HG02759 (cell line): Measurements from ENCODE around the gene STN1.

Experiments used
- ATAC-seq: cut with Tn5 transposase; IDR thresholded peaks from one replicate; pipeline ENCODE4 v1.9.1; 2021; ENCODE audit warnings: mild to moderate bottlenecking, moderate library complexity; ENCODE audit not compliant: unreplicated experiment

Gene STN1

DNA sequence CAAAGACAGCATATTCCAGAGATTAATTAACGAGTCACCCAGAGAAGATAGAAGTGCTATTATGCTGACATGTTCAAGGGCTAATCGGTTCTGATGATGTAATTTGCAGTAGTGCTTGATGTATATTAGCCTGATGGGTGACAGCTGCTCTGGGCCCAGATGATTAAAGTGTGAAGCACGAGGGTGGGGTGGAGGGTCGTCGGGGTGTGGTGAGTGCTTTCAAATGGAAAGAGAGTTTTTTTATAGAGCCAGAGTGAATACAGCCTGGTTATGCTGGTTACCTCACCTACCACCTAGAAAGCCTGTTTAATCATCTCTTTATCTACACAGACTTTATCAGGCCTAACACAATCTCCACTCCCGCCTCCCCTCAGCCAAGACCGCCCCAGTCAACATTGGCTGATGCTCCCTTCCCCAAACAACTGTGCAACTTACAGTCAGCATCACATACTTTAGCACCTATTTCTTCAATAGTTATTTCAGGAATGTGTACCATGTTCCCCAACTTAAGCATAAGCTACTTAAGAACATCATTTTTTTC is 11.5 kb upstream of the STN1 start:
- ATAC-seq: no peak

DNA sequence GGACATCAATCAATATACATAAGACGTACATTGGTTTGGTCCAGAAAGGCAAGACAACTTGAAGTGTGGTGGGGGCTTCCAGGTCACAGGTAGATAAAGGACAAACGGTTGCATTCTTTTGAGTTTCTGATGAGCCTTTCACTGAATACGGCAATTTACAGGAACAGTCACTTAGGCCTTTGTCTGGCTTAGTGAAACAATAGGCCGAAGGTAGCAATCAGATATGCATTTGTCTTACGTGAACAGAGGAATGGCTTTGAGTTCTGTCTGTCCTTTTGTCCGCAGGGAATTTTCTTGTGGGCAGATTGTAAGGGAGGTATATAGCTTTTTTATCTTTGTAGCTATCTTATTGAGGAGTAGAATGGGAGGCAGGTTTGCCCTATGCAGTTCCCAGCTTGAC is 10.8 kb upstream of the STN1 start:
- ATAC-seq: no peak

DNA sequence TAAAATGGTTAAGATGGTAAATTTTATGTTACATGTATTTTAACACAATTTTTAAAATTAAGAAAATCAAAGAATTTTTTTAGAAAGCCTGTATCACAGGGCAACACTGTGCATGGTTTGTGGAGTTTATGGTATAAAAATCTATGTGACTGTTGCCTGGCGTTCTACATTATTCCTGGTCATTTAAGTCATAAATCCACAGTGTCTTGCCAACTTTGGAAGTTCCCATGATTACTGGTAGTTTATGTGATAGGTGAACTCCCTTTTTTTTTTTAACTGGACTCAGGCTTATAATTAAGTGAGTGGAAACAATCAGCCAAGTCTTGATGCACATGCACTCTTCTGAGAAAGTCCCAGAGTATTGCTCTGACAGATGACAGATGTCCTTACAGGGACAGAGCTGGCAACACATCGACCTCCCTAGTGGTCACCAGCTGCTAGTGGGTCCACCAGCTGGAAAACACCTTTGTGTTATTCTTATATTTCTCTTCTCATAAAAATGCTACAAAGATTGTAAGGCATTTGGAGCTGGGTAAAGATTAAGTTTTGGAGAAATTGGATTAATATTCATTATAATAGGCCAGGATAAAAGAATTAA is 8.8 kb upstream of the STN1 start:
- ATAC-seq: no peak

DNA sequence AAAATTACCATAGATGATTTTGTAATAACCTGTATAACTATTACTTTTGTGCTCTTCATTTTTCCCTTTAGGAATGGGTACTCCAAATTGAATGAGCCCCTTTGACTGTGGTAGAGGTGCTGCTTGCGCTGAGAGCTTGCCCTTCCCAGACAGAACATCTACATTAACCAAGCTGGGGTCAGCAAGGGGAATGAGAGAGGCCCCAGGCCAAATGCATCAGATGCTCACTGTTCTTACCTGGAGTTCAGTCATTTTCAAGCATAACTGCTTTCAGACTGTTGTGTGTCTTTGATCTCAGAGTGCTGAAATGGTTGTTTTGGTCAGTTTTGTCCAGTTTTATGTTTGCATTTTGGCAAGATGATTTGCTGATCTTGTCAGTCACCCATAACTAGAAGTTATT is 7.6 kb upstream of the STN1 start:
- ATAC-seq: no peak

DNA sequence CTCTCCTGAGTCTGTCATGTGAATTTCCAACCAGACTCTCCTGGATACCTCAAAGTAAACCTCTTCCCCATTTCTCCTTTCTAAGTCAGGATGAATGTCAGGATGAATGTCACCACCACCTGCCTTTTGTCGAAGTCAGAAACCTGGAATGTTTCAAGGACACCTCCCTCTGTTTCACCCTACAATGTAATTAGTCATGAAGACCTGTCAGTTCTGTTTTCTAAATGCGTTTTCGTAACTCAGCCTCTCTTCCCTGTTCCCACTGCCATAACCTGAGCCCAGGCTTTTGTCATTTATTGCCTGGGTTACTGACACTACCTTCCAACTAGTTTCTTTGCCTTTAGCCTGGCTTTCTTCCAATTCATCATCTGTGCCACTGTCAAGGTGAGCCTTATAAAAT is 5.5 kb upstream of the STN1 start:
- no peak for ATAC-seq

DNA sequence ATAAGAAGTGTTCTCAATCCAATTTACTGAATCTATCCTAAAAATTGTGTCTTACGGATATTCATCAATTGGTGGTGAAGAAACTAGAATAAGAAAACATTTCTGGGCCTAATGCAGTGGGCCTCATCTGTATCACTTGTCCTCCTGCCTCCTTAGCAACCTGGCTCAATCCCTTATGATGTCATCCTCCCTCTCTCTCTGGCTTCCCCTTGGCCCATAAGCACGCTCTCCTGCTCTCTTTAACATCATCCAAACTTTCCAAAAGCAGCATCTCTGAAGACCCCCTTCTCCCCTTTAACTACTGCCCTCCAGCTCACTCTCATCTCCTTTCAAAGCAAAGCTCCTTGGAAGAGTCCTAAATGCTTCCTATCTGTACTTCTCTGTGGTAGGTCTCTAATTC is 4.7 kb upstream of the STN1 start:
- ATAC-seq: no peak

DNA sequence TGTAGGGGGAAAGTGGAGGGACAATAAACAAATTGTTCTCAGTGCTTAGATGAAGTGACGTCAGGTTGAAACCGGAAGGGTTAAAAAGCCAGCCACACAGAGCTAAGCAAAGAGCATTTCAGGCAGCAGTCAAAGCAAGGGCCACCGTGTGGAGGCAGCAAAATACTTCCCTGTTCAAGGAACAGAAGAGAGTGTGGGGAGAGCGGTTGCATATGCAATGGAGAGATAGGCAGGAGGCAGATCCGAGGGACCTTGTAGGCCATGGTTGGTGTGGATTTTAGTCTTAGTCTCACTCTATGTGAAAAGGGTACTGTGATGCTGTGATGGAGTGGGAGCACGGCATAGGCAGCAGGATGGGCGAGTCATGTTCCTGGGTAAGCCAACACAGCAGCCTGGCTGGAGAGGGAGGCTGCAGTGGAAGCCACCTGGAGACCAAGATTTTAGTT is 3.8 kb upstream of the STN1 start:
- no peak for ATAC-seq

DNA sequence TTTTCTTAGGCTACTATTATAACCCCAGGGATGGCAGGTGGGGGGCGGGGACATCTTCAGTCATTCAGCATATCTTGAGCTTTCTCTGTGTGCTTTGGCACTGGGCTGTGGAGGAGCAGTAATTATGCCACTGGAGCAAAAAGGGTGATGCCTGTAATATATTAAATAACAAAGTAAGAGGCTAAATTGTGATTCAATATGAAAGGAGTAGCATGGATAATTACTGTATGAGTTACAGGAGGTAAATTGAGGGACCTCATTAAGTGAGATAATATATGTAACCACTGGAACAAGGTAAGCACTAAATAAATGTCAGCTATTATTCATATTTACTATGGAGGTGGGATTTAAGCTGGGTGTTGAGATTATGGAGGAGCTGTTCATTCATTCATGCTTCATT is 3.3 kb upstream of the STN1 start:
- ATAC-seq: no peak

DNA sequence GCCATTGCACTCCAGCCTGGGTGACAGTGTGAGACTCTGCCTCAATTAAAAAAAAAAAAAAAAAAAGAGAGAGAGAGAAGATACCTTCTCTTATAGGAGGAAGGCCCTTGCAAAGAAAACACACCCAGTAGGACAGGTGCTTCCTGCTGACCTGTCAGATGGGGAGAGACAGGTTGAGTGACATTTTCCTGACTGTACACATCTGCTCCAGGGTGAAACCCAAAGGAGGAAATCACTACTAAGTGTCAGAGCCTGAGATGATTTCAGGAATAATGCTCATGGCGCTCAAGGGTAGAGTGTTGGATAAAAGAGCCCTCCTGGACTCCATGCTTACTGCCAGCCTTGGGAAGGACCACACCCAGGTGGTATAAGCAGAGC is 1.7 kb upstream of the STN1 start:
- no peak for ATAC-seq

DNA sequence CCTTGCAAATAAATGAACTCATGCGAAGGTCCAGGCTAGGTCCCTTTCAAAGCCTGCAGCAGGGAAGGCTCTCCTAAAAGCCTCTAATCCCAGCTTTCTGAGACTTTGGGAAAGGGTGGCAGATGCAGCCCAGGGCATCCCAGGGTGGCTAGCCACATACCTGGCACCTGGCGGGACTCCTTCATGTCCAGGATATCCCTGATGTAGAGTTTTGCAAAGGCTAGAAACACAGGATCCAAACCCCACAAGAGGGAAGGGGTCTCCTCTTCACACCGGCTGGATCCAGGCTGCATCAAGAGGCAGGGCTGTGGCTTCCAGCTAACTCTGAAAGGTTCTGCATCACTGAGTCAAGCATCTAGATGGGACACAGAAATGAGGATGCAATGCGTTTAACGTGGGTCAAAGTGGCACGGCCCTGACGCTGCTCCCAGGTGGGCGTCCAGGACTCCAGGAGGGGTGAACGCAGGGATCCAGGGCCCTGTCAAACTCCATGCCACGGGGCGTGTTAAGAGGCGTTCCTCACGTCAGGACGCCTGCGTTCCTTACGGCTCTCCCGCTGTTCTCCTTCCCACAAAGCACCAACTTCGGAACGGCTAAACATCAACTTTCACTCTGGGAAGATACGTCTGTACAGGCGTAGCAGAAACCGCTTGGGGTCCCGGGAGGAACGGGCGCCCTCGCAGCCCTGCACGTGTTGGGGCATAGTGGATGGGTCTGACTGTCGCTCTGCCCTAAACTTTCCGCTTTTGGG is 507 bp downstream of the STN1 start:
- ATAC-seq: peak; percentile 12

DNA sequence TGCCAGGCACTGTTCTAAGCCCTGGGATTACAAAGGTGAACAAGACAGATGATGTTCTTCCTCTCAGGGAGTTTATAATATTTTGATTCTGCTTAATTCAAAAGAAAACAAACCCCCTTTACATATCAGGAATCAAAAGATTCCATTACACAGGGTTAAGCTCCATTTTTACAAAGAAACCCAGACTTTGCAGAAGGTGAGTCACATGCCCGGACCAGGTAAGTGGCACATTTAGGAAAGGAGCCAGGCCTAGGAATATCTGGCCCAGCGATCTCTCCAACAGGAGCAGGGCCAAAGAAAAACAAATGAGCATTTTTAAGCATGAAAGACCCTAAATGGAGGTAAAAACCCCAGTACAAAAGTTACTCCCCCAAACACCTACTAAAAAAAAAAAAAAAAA is 1.1 kb downstream of the STN1 start:
- no peak for ATAC-seq

DNA sequence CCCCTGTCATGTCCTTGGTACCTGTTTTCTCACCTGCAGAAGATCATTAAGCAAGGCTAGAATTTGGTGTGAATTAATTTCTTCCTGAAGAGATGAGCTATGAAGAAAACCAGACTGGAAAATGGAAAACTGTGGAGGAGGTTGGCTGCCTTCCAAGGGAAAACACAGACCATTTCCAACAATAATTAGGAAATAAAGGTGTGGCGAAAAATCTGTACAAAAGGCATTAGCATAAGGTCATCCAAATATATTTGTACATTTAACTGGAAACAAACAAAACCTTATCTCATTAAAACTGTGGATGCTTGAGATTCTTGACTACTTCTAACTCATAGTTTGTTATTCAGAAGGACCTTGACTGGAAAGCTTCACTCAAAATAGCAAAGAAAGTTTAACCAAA is 1.7 kb downstream of the STN1 start:
- no peak for ATAC-seq

DNA sequence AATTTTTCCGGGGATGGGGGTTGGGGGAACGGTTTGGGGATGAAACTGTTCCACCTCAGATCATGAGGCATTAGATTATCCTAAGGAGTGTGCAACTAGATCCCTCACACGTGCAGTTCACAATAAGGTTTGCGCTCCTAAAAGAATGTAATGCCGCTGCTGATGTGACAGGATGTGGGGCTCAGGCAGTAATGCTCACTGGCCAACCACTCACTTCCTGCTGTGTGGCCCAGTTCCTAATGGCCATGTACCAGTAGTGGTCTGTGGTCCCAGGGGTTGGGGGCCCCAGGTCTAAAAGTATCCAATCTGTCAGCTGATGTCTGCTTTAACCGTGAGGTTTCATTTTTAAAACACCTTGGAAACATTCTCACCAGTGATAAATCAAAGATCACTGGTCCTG is 2.2 kb downstream of the STN1 start:
- no peak for ATAC-seq

DNA sequence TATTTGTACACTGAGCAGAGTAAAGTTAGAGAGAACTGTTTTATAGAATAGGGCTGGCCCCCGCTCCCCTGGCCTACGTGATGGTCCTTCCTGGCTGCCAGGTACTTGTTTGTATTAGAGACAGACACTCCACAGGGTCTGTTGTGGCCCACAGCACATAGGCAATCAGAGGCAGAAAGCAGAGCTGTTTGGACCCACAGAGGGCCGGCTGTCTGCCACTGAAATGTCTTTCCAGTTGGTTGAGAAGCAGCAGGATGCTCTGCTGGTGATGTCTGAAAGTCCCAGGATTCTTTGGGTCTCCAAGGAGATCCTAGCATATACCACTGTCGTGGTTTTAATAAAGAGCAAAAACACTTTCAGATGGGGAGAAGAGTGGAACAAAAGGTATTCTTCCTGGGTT is 5.2 kb downstream of the STN1 start:
- ATAC-seq: no peak

DNA sequence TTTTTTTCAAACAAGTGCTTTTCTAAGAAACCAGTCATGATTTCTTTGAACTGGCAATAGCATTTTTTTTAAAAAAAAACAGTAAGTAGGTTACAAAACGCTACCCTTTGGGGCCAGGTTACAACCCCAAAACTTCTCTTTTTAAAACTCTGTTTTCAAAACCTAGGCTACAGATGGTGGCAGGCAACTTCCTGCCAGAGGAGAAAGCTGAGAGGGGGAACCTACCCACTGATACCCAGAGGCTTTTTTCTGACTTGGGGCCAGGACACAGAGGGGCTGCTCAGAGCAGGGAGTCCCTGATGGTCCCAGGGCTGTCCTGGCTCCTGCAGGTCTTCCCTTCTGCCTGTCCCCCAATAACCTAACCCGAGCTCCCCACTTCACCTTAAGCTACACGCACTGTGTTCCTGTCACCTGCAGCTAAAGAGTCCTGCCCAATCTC is 6.9 kb downstream of the STN1 start:
- no peak for ATAC-seq

DNA sequence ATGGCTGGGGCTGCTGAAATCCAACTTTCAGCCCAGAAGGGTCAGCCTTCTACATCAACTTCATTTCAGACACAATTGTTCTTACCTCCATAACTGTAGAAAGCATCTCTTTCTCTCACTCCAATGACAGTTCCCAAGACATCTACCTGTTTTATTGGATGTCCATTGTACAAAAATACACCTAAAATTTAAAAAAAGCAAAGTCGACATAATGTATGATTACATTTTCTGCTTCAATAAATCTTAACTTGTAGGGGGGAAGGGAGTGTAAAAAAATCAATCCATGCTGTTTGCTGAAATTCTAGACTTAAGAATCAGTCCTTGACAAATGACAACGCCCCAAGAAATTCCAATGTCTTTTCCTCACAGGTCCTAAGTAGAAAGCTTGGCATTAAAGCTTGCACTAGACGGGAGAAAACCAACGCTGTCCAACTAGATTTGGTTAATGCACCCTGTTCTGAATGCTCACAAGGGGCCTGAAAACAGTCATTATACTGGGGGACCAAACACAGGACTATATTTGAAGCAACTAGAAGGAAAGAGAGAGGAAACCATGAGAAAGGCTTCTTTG is 7.5 kb downstream of the STN1 start:
- ATAC-seq: no peak

DNA sequence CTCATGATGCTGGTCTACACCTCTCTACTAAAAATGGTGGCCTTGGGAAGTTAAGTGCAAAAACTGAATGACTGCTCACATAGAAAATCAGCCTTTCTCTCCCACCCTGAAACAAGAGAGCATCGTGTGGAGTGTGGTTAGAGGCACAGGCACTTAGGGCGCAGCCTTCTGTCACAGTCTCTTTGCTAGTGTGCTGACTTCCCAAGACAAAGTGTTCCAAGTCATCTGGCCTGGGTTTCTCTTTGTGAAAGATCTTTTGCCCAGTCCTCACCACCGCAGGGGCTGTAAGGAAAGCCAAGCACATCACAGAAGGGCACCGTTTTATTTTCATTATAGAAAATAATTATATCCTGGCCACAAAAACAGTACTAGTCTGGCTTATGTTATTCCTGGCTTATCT is 12.5 kb downstream of the STN1 start:
- no peak for ATAC-seq

DNA sequence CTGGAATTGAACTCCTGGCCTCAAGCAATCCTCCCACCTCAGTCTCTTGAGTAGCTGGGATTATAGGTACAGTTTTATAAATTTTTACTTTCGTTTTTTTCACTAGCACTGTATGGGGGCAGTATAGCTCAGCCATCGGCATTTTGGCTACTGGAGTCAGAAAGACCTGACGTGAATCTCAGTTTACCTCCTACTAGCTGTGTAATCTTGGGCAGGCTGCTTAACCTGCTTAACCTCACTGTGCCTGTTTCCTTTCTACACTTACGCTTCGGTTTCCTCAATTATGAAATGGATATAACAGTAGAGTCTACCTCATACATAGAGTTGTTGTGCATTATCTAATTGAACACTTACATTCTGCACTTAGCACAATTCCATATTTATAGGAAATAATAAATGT is 16.7 kb downstream of the STN1 start:
- ATAC-seq: no peak

DNA sequence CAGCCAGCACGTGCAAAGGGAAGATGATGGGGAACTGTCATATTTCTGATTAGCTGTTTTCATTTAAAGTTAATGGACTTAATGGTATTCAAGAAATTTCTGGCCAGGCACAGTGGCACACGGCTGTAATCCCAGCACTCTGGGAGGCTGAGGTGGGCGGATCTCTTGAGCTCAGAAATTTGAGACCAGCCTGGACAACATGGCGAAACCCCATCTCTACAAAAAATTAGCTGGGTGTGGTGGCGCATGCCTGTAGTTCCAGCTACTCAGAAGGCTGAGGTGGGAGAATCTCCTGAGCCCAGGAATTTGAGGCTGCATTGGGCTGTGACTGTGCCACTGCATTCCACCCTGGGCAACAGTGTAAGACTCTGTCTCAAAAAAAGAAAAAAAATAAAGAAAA is 18.7 kb downstream of the STN1 start:
- ATAC-seq: no peak

DNA sequence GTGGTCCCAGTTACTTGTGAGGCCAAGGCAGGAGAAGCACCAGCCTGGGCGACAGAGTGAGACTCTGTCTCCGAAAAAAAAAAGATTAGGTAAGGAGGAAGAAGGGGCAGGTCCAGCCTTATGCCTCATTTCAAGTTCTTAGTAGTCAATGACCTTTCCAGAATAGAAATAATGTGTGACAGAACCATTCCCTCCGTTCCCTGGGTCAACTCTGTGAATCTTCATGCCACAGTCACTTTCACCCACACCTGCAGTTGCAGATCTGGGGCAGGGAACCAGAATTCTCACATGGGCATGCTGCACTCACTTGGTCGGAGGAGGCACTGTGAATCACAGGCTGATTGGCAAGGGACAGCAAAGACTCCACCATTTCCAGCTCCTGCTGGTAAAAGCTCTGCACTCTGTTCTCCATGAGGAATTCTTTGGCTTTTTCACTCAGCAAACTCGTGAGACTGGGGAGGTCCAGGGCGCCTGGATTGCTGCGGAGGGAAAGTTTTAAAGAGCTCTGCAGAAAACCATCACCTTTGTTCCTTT is 20.7 kb downstream of the STN1 start:
- no peak for ATAC-seq

DNA sequence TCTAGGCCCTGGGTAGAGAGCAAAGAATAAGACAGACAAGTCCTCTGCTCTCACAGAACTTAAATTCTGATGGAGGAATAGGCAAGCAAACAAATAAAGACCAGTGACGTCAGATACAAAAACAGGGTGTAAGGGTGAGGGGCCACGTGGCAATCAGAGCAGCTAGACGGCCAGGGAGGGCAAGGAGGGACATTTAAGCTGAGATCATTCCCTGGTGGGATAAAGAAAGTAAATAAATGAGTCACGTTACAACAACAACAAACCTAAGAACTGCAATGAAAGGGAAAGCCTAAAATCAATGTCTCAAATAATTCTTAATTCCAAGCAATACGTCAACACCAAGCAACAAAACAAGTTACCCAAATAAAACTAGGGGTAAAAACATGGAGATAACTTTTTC is 21.8 kb downstream of the STN1 start:
- no peak for ATAC-seq
